ENCODE results near the gene ABCG1. TPM values are rescaled to one million over a fixed set of nuclear protein-coding genes. Genes with fewer than 3 reads are reported as not detected.

ABCG1 gene
- total RNA-seq, 4 donors from 2014 or later: 32.0 to 54.0 (median 35.2) TPM

DNA sequence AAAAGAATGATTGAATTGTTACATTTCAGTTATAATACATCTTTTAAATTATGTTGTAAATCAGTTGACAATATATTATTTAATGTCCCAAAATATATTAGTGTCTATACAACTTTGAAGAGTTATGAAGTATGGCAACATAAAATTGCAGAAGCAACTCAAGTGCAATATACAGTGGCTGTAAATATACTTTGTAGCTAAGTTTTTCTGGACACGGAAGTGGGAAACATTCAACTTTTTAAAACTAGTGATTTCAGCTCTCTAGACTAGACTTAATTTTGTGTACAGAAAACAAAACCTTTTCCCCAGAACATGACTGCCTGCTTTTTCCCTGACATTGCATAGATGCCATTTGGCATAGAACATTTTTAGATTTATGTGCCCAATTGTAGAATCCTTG is 29.5 kb upstream of the ABCG1 start:
- H3K27me3 ChIP-seq: no peaks in the 10 kb centered on the region
- no peak for TF ChIP-seq POLR2A (IDR thresholded peaks at IDR 0.05)
- TF ChIP-seq, protein P1, sequence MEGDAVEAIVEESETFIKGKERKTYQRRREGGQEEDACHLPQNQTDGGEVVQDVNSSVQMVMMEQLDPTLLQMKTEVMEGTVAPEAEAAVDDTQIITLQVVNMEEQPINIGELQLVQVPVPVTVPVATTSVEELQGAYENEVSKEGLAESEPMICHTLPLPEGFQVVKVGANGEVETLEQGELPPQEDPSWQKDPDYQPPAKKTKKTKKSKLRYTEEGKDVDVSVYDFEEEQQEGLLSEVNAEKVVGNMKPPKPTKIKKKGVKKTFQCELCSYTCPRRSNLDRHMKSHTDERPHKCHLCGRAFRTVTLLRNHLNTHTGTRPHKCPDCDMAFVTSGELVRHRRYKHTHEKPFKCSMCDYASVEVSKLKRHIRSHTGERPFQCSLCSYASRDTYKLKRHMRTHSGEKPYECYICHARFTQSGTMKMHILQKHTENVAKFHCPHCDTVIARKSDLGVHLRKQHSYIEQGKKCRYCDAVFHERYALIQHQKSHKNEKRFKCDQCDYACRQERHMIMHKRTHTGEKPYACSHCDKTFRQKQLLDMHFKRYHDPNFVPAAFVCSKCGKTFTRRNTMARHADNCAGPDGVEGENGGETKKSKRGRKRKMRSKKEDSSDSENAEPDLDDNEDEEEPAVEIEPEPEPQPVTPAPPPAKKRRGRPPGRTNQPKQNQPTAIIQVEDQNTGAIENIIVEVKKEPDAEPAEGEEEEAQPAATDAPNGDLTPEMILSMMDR (IDR thresholded peaks at IDR 0.05): no peak
- TF ChIP-seq POLR2AphosphoS5 (IDR thresholded peaks at IDR 0.05): no peak
- TF ChIP-seq EP300 (IDR thresholded peaks at IDR 0.05): no peak
- H3K4me1 ChIP-seq: peaks cover 27% of the 10 kb centered on the region
- H3K27ac ChIP-seq: no peak overlapping the region
- H3K36me3 ChIP-seq: no peaks in the 10 kb centered on the region
- no peaks in the 10 kb centered on the region for H3K9me3 ChIP-seq
- 89% methylated on average over 1 of the region's 1 CpG for WGBS
- no peak for DNase-seq (ENCODE audit: low spot score in 2 of 2)
- H3K4me3 ChIP-seq: no peak overlapping the region

DNA sequence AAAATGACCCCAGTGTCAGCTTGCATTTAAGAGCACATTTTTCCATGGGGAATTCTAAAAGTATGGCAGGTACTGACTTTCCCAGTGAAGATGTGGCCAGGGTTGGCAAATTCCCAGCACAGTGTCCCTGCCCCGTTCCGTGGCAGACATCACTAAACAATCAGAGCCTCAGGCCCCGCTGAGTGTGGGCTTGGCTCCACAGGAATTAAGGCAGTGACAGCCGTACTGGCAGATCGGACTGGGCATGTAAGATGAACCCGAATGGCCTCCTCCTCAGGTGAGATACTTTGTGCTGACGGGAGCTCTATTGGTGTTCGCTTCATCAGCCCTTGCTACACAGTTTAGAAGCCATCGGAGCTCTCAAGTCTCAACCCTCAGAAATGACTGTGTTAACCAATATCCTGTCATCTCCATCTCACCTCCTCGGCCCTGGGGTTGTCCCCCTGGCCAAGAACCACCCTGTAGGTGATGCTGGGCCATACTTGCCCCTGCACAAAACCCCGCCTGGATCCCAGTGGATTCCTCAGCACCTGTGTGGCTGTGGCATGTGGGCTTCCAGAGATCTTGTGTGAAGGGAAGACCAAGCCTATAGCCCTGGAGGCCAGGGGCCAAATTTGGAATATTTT is 29.0 kb upstream of the ABCG1 start:
- H3K9me3 ChIP-seq: no peaks in the 10 kb centered on the region
- DNase-seq (ENCODE audit: low spot score in 2 of 2): no peak
- no peak for TF ChIP-seq EP300 (IDR thresholded peaks at IDR 0.05)
- no peak for TF ChIP-seq POLR2A (IDR thresholded peaks at IDR 0.05)
- no peak for TF ChIP-seq POLR2AphosphoS5 (IDR thresholded peaks at IDR 0.05)
- TF ChIP-seq, protein P1 (IDR thresholded peaks at IDR 0.05): no peak
- no peaks in the 10 kb centered on the region for H3K36me3 ChIP-seq
- no peak overlapping the region for H3K27ac ChIP-seq
- no peaks in the 10 kb centered on the region for H3K27me3 ChIP-seq
- peaks cover 27% of the 10 kb centered on the region for H3K4me1 ChIP-seq
- WGBS: 69% methylated on average over 10 of the region's 11 CpGs
- no peak overlapping the region for H3K4me3 ChIP-seq

DNA sequence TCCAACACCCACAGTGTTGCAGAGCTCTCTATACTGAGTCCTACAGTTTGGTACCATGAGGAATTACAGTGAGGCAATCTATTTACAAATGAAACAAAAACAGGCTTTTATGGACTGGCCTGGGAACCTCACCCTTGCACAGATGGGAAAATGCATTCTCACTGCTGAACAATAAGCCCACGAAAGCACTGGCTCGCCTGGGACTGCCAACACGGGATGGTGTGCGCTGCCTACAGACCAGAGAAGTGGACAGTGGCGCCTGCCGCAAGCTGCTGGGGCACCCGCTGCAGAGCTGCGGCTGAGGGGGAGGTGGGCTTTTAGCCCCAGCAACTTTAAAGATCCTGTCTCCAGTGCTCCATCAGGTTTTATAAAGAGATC is 28.5 kb upstream of the ABCG1 start:
- peaks cover 27% of the 10 kb centered on the region for H3K4me1 ChIP-seq
- TF ChIP-seq, protein P1 (IDR thresholded peaks at IDR 0.05): no peak
- TF ChIP-seq POLR2AphosphoS5 (IDR thresholded peaks at IDR 0.05) (no peak), EP300 (IDR thresholded peaks at IDR 0.05) (no peak), POLR2A (IDR thresholded peaks at IDR 0.05) (no peak)
- no peak overlapping the region for H3K4me3 ChIP-seq
- H3K36me3 ChIP-seq: no peaks in the 10 kb centered on the region
- 91% methylated on average over 8 of the region's 8 CpGs for WGBS
- DNase-seq (ENCODE audit: low spot score in 2 of 2): no peak
- no peaks in the 10 kb centered on the region for H3K27me3 ChIP-seq
- H3K9me3 ChIP-seq: no peaks in the 10 kb centered on the region
- no peak overlapping the region for H3K27ac ChIP-seq

DNA sequence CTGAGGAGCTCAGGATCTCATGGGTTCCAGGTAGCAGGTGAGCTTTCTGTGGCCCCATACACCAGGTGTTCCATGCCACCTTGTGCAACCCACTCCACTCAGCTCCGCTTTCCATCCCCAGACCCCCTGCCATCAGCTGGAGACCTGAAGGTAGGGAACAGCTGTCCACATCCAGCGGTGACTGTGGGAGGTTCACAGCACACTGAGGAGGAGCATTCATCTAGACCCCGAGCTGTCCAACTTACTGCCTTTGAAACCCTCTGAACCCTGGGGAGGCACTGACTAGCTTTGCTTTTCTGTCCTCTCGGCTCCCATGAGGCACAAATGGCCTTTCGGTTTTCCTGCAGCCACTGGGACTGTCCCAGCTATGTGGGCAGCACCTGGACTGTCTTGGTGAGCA is 27.9 kb upstream of the ABCG1 start:
- 89% methylated on average over 5 of the region's 5 CpGs for WGBS
- Histone ChIP-seq H3K9me3 (no peaks in the 10 kb centered on the region), H3K4me3 (no peak overlapping the region), H3K27me3 (no peaks in the 10 kb centered on the region), H3K36me3 (no peaks in the 10 kb centered on the region), H3K27ac (no peak overlapping the region), H3K4me1 (peaks cover 27% of the 10 kb centered on the region)
- TF ChIP-seq EP300 (IDR thresholded peaks at IDR 0.05) (no peak), POLR2AphosphoS5 (IDR thresholded peaks at IDR 0.05) (no peak), POLR2A (IDR thresholded peaks at IDR 0.05) (no peak)
- TF ChIP-seq, protein P1 (IDR thresholded peaks at IDR 0.05): no peak
- DNase-seq (ENCODE audit: low spot score in 2 of 2): no peak

DNA sequence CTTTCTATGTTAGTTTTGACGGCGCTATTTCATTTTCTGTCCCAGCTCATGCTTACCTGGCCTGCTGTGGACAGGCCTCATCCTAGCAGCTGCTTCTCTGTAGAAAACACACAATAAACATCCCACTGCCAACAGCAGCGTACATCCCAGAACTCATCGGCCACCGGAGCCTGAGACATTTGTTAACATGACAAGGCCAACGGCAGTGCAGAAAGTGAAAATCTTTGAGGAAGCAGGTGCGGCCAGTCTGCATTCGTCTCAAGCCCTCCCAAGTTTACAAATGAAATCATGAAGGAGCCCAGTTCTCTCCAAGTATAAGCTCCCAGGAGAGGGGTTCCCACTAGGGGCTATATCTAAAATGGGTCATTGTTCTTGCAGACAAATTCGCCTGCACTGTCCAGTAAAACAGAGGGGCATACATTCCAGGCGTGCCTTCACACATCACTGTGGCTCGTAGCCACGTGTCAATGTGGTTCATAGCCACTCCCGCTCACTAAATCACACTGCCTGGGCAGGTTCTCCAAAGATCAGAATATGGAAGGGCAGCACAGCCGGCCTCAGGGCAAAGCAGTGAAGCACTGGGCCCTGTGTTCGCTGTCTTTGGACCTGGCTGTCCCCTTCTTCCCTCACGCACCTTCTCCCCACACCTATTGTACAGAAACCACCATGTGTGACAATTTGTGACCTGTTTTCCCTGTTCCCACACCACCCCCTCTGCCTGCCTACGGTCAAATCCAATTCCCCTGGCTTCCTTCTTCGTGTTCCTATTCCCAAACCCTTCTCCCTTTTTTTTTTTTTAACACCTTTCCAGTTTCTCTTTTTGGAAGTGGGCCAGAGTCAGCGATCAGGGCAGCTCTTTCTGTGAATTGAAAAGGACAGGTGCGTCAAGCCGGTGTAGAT is 27.0 kb upstream of the ABCG1 start:
- H3K4me1 ChIP-seq: peaks cover 27% of the 10 kb centered on the region
- H3K27ac ChIP-seq: no peak overlapping the region
- H3K36me3 ChIP-seq: no peaks in the 10 kb centered on the region
- TF ChIP-seq POLR2A (IDR thresholded peaks at IDR 0.05) (no peak), EP300 (IDR thresholded peaks at IDR 0.05) (no peak), POLR2AphosphoS5 (IDR thresholded peaks at IDR 0.05) (no peak)
- TF ChIP-seq, protein P1 (IDR thresholded peaks at IDR 0.05): no peak
- WGBS: 62% methylated on average over 21 of the region's 21 CpGs
- H3K9me3 ChIP-seq: no peaks in the 10 kb centered on the region
- H3K4me3 ChIP-seq: no peak overlapping the region
- no peak for DNase-seq (ENCODE audit: low spot score in 2 of 2)
- no peaks in the 10 kb centered on the region for H3K27me3 ChIP-seq

All from suprapubic skin (tissue), 4 donors.